Activated CD4-positive, alpha-beta T cell treated with anti-CD3 and anti-CD28 coated beads, Interleukin-2, amount 50 U/mL, for 16 hours (primary cell): ENCODE results near the gene PLOD2.

Source experiments
- DNase-seq: peaks from one replicate; pipeline ENCODE4 v3.0.0-alpha.2; 2020

PLOD2 gene

GRCh38 chr3:146033950-146034349 lies 127.0 kb downstream of the PLOD2 start:
- DNase-seq: no peak

- no peak for DNase-seq
Measured at GRCh38 chr3:146026547-146026946, 134.4 kb downstream of the PLOD2 start.

- no peak for DNase-seq
Measured at GRCh38 chr3:146024260-146024659, 136.7 kb downstream of the PLOD2 start.

GRCh38 chr3:146020969-146021368 lies 140.0 kb downstream of the PLOD2 start:
- no peak for DNase-seq

GRCh38 chr3:146019508-146019907 lies 141.5 kb downstream of the PLOD2 start:
- DNase-seq: no peak
